Bone marrow (tissue), 2 donors: ENCODE measurements around the gene AGAP5.
"Not testable (repeated sequence)": the region's sequence is repeated elsewhere in the genome, so short reads cannot be mapped to it uniquely, and the experiment has no call there.

Source experiments
- DNase-seq, 2 donors: peaks; one replicate each; lab custom pipeline; 2025; lab: John Stamatoyannopoulos, UW

Gene AGAP5

GRCh38 chr10:73697675-73698159 lies at the start of gene AGAP5:
TSS of gene AGAP5 (minus strand) at chr10:73698109. CDS start at chr10:73697755, 354 bp downstream.
- not testable (repeated sequence) for DNase-seq

- no peak for DNase-seq
Observed at GRCh38 chr10:73746721-73747120, 48.8 kb upstream of the AGAP5 start.

GRCh38 chr10:73744664-73744975 lies 46.7 kb upstream of the AGAP5 start:
- DNase-seq, result peak; percentile 24 to 71

GRCh38 chr10:73743905-73744663 lies 46.2 kb upstream of the AGAP5 start, which contains the start of gene SEC24C:
TSS of gene SEC24C (plus strand) at chr10:73744372. CDS start at chr10:73746833, 2,461 bp downstream.
- peak; percentile 78 to 97 for DNase-seq

GRCh38 chr10:73743327-73743904 lies 45.5 kb upstream of the AGAP5 start:
- no peak for DNase-seq

- no peak for DNase-seq
Observed at GRCh38 chr10:73742454-73742734, 44.5 kb upstream of the AGAP5 start.

- not testable (repeated sequence) for DNase-seq
Observed at GRCh38 chr10:73740501-73741254, 42.8 kb upstream of the AGAP5 start.

- no peak for DNase-seq
Observed at GRCh38 chr10:73734796-73735305, 36.9 kb upstream of the AGAP5 start.

- no peak for DNase-seq
Observed at GRCh38 chr10:73734028-73734720, 36.3 kb upstream of the AGAP5 start.

- DNase-seq, result no peak
Observed at GRCh38 chr10:73732931-73733623, 35.2 kb upstream of the AGAP5 start.

GRCh38 chr10:73732426-73732825 lies 34.5 kb upstream of the AGAP5 start:
- DNase-seq, result no peak

- no peak for DNase-seq
Observed at GRCh38 chr10:73731588-73732375, 33.9 kb upstream of the AGAP5 start.

GRCh38 chr10:73730153-73730906 lies 32.4 kb upstream of the AGAP5 start:
- DNase-seq, result peak; percentile 88 to 89

GRCh38 chr10:73729781-73730152 lies 31.9 kb upstream of the AGAP5 start:
- DNase-seq, result peak in 1 of 2 donors; percentile 88

GRCh38 chr10:73723516-73723915 lies 25.6 kb upstream of the AGAP5 start:
- no peak for DNase-seq

- DNase-seq, result not testable (repeated sequence)
Observed at GRCh38 chr10:73720561-73720960, 22.7 kb upstream of the AGAP5 start.

GRCh38 chr10:73717556-73717955 lies 19.6 kb upstream of the AGAP5 start:
- peak in 1 of 2 donors; percentile 81 for DNase-seq

- no peak for DNase-seq
Observed at GRCh38 chr10:73716251-73716650, 18.3 kb upstream of the AGAP5 start.

- not testable (repeated sequence) for DNase-seq
Observed at GRCh38 chr10:73715179-73716156, 17.6 kb upstream of the AGAP5 start.
